Epithelial cell of prostate (primary cell): Measurements from ENCODE around the gene SH3BP4.

Experiments
- DNase-seq: peaks from one replicate; pipeline ENCODE4 v3.0.0-alpha.2; 2011; ENCODE audit warnings: low read depth, low spot score
- H3K27ac ChIP-seq: fragments of 450-650 bp; 2 replicates; pipeline ENCODE4 v1.5.1; 2017; ENCODE audit warnings: mild to moderate bottlenecking

The SH3BP4 gene

DNA sequence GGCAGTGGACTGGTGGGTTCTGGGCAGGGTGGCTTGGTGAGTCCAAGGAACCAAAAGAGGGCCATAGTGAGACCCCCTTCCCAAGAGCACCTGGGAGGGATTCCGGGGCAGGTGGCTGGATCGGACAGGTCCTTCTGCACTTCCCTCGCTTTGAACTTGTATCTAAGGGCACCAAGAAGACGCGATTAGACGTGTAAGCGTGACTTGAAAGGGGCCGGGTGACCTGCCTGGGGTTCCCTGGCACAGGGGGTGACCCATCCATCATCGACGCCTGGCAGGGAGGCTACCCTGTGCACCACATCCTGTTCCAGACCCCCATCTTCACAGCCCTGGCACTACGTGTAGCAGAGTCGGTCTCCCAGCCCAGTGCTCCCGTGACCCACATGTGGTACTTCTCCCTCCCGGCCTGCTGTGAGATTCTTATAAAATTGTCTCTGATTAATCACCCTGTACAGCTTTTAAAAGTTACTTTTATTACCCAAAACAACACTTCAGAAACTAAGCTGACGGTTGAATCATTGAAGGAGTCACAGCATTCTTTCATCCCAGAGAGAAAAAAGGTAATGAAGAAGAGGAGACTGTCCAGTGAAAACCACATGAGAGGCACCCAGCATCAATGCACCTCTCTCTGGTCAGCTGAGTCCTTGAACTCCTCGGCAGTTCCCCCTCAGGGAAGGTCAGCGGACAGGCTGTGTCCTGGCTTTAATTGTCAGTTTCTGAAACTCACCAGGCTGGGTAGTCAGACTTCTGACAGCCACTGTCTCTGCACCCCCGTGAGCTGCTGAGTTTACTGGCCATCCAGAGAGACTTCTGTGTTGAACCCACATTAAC lies 13.0 kb downstream of the SH3BP4 start:
- H3K27ac ChIP-seq: no peak overlapping the region
- no peak for DNase-seq

DNA sequence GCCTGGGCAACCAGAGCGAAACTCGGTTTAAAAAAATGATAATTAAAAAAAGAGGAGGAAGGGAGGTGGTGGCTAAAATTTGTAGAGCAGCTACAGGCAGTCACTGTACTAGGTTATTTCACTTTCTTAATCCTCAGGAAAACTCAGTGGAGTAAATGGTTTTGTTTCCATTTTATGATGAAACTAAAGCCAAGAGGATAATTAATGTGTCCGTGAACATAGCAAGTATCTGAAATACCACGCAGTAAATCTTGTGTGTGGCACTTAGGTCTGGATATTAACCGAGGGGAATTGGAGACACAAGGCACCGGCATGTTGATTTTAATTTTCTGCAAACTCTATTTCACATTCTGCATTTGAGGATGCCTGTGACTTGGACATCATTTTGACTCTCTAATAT lies 14.5 kb downstream of the SH3BP4 start:
- no peak overlapping the region for H3K27ac ChIP-seq

DNA sequence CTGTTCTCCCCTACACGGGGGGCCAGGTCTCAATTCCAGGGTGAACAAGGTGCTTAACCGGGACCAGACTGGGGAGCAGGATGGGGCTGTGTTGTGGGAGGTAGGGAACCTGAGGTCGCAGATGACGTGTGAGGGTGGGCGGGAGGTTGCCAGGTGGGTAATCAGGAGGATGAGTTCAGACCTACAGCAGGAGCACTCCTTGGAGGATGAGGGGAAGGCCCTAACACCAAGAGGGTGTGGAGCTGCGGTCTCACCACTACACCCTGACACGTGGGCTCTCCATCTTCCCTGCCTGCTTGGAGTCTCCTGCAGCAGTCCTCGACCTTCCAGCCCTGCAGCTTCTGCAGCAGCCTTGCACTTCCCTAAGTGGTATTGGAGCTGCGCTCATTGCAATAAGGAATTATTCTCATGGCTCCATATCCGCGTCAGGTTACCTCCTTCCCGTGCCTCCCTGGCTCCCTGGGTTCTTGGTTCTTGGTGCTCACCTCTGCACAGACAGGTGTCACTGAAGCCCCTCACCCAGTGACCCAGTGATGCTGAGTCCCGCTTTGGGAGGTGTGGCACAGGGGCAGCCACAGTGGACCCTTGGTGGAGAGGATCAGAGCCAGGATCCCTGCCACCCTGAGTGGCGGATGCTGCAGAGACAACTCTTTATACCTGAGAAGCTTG lies 15.5 kb downstream of the SH3BP4 start:
- no peak for DNase-seq
- H3K27ac ChIP-seq: no peak overlapping the region

More for the DNA sequence above, 14.5 kb downstream of the SH3BP4 start:
- DNase-seq: no peak

DNA sequence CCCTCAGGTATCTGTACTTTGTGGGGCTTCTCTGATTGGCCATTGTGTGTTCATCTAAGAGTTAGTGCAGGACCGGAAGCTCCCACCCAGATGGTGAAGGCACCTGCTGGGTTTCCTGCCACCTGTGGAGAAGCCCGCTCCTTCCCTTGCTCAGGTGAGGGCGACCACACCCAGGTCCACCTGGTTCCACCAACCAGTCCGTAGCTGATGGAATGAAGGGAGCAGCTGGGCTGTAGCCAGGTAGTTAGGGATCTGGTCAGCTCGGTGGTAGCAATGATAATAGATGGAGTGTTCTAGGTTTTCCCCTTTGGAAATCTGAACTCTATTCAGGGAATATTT lies 16.0 kb downstream of the SH3BP4 start:
- no peak for DNase-seq
- no peak overlapping the region for H3K27ac ChIP-seq

DNA sequence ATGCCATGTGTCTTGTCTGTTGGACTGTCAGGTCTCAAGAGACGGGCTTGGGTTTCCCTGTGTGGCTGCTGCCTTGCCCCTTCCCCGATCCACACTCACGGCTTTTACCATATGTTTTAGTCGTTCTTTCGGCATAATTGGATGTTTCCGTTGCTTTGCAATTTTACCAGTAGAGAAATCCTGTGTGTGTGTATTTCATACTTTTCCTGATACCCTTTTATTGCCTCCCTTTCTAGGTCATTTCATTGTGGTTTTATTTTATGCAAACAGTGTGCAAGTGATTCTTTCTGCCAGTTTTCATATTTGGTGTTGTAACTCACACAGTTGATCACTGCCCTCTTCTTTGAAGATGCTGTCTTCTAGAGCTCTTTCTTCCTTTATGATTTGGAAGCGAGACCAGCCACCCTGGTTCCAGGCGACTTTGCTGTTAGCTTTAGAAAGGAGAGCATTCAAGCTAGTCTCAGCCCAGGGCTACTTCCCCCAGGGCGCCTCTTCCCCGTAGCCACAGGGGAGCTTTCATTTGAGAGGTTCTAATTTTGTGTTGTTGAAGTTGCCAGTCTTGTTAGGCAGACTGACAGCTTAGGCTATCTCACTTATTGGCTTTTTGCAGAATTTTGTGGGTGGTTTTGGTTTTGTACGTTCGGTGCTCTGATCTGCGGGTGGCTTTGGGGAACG lies 17.0 kb downstream of the SH3BP4 start:
- DNase-seq: no peak
- no peak overlapping the region for H3K27ac ChIP-seq

DNA sequence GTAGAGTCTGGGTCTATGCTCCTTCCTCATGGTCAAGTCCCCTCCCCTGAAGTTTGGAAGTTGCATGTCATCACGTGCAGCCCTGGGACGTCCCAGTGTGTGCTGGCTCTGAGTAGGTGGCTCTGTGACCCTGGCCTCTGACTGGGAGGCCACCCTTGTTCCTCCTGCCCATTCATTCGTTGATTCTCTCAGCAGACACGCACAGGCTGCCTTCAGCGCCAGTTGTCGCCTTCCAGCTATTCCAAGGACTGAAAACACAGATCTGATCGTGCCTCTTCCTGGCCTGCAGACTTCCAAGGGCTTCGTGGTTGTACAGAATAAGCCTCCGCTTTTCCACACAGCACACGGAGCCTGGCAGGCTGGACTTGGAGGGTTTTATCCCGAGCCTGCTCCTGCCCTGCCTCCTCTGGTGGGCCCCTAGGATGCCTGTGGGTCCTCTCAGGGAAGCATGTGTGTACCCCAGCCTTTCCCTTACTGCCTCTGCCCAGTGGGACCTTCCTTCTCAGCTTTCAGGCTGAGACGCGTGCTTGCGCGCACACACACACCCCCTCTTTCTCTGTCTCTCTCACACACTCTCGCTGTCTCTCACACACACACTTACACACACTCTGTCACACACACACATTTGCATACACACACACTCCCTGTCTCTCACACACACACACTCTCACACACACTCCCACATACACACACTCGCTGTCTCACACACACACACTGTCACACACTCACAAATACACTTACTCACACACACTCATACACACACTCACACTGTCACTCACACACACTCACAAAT lies 17.7 kb downstream of the SH3BP4 start:
- peak overlapping the region; percentile 57 for H3K27ac ChIP-seq
- DNase-seq: no peak

DNA sequence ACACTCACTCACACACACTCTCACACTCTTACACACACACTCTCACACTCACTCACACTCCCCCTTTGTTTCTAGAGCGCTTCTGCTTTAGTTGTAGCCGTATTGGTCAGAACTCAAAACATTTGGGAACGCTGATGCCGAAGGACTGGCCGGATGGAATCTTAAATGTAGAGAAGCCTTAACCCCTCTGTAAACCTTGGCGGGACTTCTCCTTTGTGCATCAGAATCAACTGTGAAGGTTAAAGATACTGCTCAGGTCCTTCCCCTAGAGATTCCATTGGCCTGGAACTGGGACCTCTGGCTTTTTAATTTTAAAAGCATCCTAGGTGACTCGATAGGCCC lies 18.3 kb downstream of the SH3BP4 start:
- no peak for DNase-seq
- peak overlapping the region; percentile 57 for H3K27ac ChIP-seq

DNA sequence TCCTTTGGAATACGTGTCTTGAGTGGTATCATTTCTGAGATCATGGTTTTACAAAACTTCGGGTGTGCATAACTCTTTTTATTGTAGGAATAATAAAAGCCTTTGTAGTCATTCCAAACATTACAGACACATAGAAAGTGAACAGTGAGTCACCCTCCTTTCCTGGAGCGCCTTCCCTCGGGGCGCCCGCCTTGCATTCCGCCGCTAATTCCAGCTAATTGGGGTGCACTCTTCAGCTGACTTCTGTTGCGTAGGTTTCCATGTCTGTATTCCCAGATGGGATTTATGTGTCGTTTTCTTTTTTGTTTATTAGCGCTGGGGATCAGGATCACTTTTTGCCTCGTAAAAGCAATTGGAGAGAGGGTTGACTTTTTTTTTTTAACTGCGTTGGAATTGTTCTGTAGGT lies 18.7 kb downstream of the SH3BP4 start:
- H3K27ac ChIP-seq: peak overlapping the region; percentile 57
- DNase-seq: no peak

DNA sequence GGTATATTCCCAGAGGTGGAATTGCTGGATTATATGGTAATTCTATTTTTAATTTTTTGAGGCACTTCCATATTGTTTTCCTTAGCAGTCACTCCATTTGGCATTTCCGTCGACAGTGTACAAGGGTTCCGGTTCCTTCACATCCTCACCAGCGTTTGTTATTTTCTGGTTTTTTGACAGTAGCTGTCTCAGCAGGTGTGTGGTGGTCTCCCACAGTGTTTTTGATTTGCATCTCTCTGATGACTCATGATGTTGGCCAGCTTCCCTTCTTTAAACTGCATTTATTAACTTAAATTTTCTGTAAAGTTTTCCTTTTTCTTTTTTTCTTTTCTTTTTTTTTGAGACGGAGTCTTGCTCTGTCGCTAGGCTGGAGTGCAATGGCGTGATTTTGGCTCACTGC lies 19.7 kb downstream of the SH3BP4 start:
- DNase-seq: no peak
- H3K27ac ChIP-seq: no peak overlapping the region

DNA sequence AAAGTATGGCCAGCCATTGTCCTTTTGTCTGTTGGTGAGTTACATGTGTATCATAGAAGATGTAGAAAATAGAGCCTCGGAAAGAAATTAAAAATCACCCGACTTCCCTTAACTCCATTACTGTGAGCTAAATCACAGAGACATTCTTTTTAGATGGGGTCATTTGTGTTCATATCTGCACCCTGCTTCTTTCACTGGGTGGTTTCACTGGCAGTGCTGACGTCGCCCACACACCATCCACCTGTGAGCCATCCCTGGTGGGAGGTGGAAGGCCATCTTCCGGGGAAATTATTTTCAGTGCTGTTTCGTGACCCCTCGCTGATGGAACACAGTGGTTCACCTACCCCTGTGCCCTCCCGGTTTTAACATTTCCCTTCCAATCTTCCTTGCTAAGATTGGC lies 21.2 kb downstream of the SH3BP4 start:
- no peak for DNase-seq
- H3K27ac ChIP-seq: no peak overlapping the region

DNA sequence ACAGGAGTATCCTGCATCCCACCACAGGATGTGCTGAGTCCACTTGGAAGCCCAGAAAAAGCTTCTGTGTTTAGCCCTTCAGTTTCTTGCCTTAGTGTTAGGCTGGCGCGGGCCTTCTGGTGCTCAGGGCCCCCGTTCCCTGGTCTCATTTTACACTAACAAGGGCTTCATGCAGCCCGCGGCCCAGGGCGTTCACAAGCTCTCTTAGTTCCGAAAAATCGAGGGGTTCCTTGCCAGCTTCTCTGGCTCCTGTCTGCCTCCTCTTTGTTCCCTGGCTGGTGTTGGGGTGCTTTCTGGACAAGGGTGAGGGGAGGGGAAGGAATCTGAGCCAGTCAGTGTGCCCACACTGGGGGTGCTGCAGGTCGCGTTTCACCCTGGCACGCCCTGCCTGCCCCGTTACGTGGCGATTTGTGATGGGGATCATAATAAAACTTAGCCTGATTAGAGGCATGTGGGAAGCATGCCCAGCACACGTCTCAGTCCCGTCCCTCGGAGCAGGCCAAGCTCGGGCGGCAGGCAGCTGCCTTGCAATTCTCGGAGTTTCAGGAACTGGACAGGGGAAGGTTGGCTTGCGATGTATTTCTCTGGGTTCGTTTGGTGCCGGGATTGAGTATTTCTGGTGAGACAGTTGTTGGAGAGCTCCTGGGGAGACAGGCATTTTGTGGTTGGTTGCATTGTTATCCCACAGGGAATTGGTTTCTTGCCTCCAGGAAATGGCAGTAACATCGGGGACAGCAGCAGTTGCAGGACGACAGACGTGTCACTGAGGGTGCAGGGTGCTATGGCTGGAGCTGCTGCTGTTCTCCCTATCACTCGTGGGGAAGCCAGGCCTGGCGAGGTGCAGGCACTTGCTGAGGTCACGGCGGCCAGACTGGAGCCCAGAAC lies 22.9 kb downstream of the SH3BP4 start:
- no peak overlapping the region for H3K27ac ChIP-seq
- no peak for DNase-seq

DNA sequence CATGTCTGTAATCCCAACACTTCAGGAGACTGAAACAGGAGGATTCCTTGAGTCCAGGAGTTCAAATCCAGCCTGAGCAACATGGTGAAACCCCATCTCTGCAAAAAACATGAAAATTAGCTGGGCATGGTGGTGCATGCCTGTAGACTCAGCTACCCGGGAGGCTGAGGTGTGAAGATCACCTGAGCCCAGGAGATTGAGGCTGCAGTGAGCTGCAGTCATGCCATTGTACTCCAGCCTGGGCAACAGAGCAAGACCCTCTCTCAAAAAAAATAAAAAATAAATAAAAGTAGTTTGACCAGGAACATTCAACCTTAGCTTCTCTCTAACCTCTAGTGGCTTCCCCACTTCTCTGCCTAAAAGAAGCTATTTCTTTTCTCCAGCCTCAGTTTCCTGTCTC lies 23.8 kb downstream of the SH3BP4 start:
- no peak for DNase-seq
- H3K27ac ChIP-seq: no peak overlapping the region

DNA sequence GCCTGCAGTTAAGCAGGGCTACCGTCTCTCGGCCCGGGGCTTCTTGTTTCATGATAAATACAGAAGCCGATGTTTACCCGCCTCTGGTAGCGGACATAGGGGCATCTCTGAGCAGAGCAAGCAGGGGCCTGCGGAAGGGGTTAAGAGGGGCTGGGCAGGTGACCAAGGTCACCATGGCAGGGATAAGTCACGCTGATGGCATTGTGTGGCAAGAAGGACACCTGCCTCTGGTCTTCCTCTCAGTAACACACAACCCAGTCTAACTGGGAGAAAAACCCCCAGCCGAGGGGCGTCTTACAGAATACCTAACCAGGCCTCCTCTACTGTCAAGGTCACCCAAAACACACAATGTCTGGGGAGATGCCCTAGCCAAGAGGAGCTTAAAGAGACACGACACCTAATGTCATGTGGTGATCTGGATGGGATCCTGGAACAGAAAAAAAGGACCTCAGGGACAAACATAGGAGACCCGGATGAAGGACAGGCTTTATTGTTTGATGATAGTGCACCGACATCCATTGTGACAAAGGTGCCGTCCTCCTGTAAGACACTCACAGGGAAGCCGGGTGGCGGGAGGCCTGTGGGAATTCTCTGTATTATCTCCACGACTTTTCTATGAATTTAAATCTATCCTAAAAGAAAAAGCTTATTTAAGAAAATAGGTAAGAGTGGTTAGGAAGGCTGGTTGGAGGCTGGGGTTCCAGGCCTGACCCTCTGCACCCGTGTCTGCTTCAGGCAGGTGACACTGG lies 24.8 kb downstream of the SH3BP4 start:
- DNase-seq: no peak
- H3K27ac ChIP-seq: no peak overlapping the region

DNA sequence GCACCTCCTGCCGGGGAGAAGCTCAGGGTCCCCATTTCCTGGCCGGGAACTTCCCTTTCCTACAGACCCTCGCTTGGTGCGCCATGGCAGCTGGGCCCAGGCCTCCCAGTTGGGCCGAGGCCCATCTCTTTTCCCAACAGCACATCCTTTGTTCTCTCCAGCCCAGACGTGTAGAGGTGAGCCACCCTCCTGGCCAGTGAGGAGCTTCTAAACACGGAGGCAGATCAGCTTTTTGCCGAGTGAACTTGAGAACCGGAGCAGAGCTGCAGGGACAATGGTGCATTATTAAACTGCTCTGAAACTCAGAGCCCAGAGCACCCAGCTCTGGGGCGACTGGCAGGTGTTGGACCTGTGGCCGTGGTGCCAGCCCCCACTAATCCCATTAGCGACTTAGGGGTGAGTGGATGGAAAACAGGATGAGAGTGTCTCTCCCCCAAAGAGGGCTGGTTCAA lies 25.4 kb downstream of the SH3BP4 start:
- no peak for DNase-seq
- H3K27ac ChIP-seq: no peak overlapping the region

DNA sequence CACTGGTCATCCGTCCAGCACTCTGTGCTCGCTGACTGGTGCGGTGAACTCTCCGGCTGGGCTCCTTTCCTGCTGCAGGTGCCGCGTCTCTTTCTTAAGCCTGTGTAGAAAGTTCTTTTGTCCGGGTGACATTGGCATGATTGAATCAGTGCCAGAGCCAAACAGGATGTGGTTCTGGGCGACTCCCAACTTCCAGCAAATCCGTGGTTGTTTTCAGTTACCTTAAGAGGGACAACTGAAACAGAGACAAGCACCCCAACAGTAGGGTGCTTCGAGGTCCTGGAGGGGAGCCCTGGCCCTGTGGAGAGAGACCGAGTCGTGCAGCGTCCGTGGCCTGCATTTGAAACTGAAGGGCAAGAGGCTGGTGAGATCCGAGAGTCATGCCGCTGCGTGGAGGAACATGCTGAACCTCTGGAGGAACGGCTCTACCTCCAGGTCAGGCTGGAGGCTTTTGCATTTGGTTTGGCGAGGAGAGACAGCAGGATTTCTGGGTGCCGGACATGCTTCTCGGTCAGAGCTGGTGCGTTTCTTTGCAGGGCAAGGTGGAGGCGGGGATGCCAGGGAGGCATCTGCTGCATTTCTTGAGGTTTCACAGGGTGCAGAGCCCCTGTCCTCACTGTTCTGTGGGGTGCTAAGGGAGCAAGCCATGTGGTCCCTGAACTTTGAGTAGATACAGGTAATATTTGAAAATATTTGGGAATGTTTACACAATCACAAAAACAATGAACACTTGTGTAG lies 26.8 kb downstream of the SH3BP4 start:
- DNase-seq: no peak
- H3K27ac ChIP-seq: peak overlapping the region; percentile 38

DNA sequence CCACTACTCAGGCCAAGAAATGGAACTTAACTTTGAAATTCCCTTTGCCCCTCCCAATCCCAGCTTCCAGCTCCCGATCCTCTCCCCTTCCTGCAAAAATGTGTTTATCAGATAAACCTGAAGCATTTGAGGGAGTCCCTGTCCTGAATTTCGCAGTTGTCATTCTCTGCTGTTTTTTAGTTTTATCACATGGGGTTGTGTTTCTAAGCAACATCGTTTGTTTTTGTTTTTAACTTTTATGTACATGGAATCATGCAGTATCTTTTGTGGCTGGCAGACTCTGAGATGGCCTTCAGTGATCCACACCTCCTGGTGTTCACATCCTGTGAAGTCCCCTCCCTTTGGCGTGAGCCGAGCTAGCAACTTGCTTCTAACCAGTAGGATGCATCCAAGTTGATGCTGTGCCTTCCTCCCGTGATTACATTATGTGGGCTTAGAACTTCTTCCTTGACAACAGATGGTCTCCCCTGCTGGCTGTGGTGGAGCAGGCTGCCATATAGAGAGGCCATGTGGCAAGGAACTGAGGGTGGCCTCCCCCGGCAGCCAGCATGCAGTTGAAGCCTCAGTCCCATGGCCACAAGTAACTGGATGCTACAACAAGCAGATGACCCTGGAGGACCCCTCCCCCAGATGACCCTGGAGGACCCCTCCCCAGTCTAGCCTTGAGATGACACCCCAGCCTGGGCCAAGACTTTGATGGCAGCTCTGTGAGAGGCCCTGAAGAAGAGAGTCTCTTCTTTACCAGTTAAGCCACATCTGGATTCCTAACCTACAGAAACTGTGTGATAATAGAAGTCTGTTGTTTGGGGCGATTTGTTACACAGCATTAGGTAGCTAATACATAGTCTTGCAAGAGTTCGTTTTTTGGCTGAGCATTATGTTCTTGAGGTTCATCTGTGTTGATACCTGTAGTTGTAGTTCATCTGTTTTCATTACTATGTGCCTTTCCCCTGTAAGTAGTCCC lies 27.7 kb downstream of the SH3BP4 start:
- H3K27ac ChIP-seq: no peak overlapping the region
- no peak for DNase-seq

DNA sequence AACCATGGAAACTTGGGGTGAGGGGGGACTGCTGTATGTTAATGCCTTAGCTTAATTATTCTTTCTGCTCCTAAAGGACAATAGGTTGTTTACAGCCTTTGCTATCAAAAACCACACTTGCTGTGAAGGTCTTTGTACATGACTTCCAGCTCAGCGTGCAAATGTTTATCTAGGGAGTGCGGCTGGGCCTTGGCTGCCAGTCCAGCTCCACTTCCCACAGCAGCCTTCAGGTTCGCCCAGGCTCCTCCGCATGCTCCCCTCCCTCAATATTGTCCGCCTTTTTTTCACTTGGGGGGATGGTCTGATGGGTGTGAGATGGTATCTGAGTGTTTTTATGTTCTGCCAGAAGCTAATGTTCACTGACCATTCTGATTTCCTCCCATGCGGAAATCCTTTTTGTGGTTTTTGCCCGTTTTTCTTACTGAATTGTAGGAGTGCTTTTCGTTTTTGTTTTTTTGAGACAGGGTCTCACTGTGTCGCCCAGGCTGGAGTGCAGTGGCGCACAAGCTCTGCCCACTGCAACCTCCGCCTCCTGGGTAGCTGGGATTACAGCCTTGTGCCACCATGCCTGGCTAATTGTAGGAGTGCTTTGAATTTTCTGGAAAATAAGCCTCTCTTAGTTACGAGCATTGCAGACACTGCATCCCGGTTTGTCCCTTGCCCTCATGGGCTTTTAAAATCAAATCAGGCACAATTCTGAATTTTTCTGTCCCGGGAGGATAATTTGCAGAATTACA lies 28.8 kb downstream of the SH3BP4 start:
- peak overlapping the region; percentile 61 for H3K27ac ChIP-seq
- no peak for DNase-seq
